Sigmoid colon (tissue), 4 donors: Measurements from ENCODE around the gene UBE3C.

Source experiments
- POLR2A ChIP-seq, 2 donors: fragments of 450-650 bp; IDR thresholded peaks; one replicate each; pipeline ENCODE4 v1.6.1; 2016; ENCODE audit warnings: antibody characterized with exemption in 2 of 2, mild to moderate bottlenecking in 2 of 2, moderate library complexity in 2 of 2
- POLR2AphosphoS5 ChIP-seq, 4 donors: sonication (generic); formaldehyde crosslinking; IDR thresholded peaks; one replicate each; pipeline ENCODE4 v1.6.1; 2017; ENCODE audit warnings: antibody characterized with exemption in 4 of 4
- TF ChIP-seq, protein P1 (sequence below), 4 experiments: fragments of 450-650 bp in 3 of 4; fragments of 200-600 bp in 1 of 4; IDR thresholded peaks; one replicate each; pipeline ENCODE4 v1.5.1; 2016 to 2019; ENCODE audit warnings: antibody characterized with exemption in 4 of 4, mild to moderate bottlenecking in 3 of 4, moderate library complexity in 2 of 4

DNA sequence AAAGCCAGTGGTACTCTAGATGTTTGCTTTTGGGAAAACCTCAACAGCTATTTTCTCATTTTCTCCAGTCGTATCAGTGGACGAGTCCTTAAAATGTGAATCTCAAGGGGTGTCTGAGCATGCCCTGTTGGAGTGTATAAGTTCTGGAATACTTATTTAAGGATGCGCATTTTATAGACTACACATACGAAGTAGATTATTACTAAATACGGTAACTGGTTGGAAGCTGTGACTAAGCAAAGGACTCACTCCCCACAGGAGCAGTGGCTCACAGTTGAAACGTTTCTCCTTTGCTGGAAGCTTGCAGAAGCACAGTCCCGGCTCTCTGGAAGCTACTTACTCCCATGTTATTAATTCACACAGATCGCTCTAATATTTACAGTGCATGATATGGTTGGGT, 107.3 kb downstream of the UBE3C start:
- TF ChIP-seq POLR2AphosphoS5 (IDR thresholded peaks at IDR 0.05): no peak
- no peak for TF ChIP-seq POLR2A (IDR thresholded peaks at IDR 0.05)
- TF ChIP-seq, protein P1, sequence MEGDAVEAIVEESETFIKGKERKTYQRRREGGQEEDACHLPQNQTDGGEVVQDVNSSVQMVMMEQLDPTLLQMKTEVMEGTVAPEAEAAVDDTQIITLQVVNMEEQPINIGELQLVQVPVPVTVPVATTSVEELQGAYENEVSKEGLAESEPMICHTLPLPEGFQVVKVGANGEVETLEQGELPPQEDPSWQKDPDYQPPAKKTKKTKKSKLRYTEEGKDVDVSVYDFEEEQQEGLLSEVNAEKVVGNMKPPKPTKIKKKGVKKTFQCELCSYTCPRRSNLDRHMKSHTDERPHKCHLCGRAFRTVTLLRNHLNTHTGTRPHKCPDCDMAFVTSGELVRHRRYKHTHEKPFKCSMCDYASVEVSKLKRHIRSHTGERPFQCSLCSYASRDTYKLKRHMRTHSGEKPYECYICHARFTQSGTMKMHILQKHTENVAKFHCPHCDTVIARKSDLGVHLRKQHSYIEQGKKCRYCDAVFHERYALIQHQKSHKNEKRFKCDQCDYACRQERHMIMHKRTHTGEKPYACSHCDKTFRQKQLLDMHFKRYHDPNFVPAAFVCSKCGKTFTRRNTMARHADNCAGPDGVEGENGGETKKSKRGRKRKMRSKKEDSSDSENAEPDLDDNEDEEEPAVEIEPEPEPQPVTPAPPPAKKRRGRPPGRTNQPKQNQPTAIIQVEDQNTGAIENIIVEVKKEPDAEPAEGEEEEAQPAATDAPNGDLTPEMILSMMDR (IDR thresholded peaks at IDR 0.05): no peak
